Muscle layer of colon (tissue), 2 donors: ENCODE measurements around the gene PRR13.
"Not testable (repeated sequence)": the region's sequence is repeated elsewhere in the genome, so short reads cannot be mapped to it uniquely, and the experiment has no call there.

Experiments used
- H3K27ac ChIP-seq: one replicate; pipeline ENCODE4 v1.7.0; 2013; ENCODE audit warnings: low read depth, mild to moderate bottlenecking, low read length, moderate library complexity
- H3K27me3 ChIP-seq, 2 donors: one replicate each; pipeline ENCODE4 v1.7.0; 2013; ENCODE audit warnings: low read length in 2 of 2, mild to moderate bottlenecking in 2 of 2; ENCODE audit not compliant: insufficient read depth in 2 of 2, control insufficient read depth in 1 of 2
- H3K36me3 ChIP-seq: one replicate; pipeline ENCODE4 v1.7.0; 2013; ENCODE audit warnings: mild to moderate bottlenecking, low read length; ENCODE audit not compliant: insufficient read depth
- H3K4me1 ChIP-seq: one replicate; pipeline ENCODE4 v1.7.0; 2013; ENCODE audit warnings: mild to moderate bottlenecking, low read length; ENCODE audit not compliant: insufficient read depth
- H3K4me3 ChIP-seq, 2 donors: one replicate each; pipeline ENCODE4 v1.7.0; 2013; ENCODE audit warnings: low read length in 2 of 2, low read depth in 1 of 2, mild to moderate bottlenecking in 1 of 2, moderate library complexity in 1 of 2
- H3K9ac ChIP-seq: one replicate; pipeline ENCODE4 v1.7.0; 2013; ENCODE audit warnings: low read length
- H3K9me3 ChIP-seq: one replicate; pipeline ENCODE4 v1.7.0; 2013; ENCODE audit warnings: mild to moderate bottlenecking, low read length
- donor health status: abdominal sarcoma.
- donor health status: Adenocarcinoma of cecum.

The PRR13 gene

DNA sequence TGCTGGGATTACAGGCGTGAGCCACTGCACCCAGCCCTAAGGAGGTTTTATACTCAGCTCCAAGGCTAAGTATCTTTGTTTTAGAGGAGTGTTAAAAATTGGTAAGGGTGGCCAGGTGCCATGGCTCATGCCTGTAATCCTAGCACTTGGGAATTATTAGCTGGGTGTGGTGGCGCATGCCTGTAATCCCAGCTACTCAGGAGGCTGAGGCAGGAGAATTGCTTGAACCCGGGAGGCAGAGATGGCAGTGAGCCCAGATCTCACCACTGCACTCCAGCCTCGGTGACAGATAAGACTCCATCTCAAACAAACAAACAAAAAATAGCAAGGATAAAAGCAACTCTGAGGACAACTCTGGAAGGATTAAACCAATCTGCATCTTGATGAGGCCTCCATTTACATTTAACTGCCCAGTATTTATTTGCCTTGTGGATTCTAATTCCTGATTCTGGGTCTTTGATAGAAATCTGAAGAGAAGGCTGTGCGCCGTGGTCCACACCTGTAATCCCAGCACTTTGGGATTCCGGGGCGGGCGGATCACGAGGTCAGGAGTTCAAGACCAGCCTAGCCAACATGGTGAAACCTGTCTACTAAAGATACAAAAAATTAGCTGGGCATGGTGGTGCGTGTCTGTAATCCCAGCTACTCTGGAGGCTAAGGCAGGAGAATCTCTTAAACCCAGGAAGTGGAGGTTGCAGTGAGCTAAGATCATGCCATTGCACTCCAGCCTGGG is 3.2 kb downstream of the PRR13 start:
- peaks cover 16% of the 10 kb centered on the region for H3K4me1 ChIP-seq
- not testable (repeated sequence) for H3K27ac ChIP-seq, H3K4me3 ChIP-seq, H3K27me3 ChIP-seq, H3K9ac ChIP-seq, H3K9me3 ChIP-seq
- H3K36me3 ChIP-seq, result peaks cover 12% of the 10 kb centered on the region

DNA sequence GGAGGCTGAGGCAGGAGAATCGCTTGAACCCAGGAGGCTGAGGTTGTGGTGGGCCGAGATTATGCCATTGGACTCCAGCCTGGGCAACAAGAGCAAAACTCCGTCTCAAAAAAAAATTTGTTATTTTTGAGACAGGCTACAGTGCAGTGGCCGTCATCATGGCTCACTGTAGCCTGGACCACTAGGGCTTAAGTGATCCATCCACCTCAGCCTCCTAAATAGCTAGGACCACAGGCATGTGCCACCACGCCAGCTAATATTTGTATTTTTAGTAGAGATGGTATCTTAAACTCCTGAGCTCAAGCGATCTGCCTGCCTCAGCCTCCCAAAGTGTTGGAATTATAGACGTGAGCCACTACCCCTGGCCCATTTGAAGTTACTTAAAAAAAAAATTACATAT is 9.4 kb downstream of the PRR13 start:
- peaks cover 18% of the 10 kb centered on the region for H3K36me3 ChIP-seq
- H3K27me3 ChIP-seq, result no peaks in the 10 kb centered on the region
- no peaks in the 10 kb centered on the region for H3K9me3 ChIP-seq
- no peak overlapping the region for H3K9ac ChIP-seq
- peaks cover 24% of the 10 kb centered on the region for H3K4me1 ChIP-seq
- H3K27ac ChIP-seq, result no peak overlapping the region
- H3K4me3 ChIP-seq, result no peak overlapping the region

DNA sequence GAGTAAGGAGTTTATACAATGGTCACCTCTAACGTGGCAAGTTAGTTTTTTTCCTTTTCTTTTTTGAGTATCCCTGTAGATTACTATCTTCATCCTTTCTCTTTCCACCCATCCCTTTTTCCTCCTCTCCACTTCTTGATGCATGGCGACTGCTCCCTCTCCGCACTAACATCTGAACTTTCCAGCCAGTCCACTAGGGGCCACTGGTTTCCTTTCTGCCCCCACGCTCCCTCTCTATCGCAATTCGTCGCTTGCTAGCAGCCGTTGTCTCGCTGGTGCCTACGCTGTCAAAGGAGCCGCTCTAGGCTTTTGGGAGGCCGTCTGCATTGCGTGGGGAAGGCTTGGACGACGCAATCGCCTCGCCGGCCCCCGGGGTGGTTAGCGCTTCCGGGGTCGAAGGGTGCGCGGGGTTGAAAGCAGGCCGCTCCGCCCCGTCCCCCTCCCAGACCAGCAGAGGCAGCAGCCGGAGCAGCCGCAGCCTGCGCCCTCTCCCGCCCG is 10.2 kb downstream of the PRR13 start, which contains the start of gene PCBP2:
Gene PCBP2 (plus strand): TSS at position 442 of the 498 bp plus-strand sequence. CDS start 2,699 bp downstream, outside the sequence.
- Histone ChIP-seq H3K4me3 (peak within 1 kb of the TSS; percentile 76 to 96), H3K4me1 (peaks cover 24% of the 10 kb centered on the region), H3K36me3 (peaks cover 25% of the 10 kb centered on the region), H3K9ac (peak within 1 kb of the TSS; percentile 67), H3K27me3 (no peaks in the 10 kb centered on the region), H3K9me3 (no peaks in the 10 kb centered on the region), H3K27ac (peak within 1 kb of the TSS; percentile 100)

DNA sequence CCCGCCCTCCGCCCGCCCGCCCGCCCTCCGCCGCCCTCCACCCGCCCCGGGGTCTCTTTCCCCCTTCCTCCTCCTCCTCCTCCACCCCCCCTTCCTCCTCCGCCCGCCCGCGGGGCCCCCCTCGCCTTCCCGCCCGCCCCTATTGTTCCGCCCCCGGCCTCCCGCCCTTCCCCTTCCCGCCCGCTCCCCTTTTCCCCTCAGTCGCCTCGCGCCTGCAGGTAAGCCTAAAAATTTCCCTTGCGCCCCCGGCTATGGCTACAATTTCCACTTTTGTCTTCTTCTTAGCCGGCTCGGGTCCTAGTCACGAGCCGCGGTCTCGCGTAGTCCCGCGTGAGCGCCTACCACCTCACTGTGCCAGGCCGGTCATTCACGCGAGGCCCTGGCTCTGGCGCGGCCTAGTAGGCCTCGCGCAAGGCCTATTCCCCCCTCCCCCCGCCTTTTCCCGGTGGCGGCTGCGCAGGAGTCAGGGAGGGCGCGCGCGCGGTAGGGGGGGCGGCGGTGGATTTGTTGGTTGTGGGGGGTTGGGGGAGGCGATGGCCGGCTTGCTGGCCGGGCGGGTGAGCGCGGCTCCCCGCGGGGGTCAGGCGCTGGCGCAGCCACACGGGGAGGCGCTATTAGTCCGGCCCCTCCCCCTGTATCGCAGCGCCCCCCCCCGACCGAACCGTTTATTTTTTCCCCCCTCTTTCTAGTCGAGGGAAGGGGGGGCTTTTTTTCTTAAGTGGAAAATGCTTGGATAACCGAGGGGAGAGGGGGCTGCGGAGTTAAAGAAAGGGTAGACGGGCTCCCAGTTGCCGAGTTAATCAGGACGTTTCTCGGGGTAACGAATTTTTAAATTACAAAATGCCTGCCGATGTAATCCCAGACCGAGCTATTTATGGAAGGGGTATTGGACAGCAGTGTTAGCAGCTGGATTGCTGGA is 10.9 kb downstream of the PRR13 start:
- Histone ChIP-seq H3K27me3 (no peaks in the 10 kb centered on the region), H3K9ac (peak overlapping the region; percentile 67), H3K27ac (peak overlapping the region; percentile 100), H3K4me3 (peak overlapping the region; percentile 76 to 96), H3K36me3 (peaks cover 32% of the 10 kb centered on the region), H3K9me3 (no peaks in the 10 kb centered on the region), H3K4me1 (peaks cover 24% of the 10 kb centered on the region)

DNA sequence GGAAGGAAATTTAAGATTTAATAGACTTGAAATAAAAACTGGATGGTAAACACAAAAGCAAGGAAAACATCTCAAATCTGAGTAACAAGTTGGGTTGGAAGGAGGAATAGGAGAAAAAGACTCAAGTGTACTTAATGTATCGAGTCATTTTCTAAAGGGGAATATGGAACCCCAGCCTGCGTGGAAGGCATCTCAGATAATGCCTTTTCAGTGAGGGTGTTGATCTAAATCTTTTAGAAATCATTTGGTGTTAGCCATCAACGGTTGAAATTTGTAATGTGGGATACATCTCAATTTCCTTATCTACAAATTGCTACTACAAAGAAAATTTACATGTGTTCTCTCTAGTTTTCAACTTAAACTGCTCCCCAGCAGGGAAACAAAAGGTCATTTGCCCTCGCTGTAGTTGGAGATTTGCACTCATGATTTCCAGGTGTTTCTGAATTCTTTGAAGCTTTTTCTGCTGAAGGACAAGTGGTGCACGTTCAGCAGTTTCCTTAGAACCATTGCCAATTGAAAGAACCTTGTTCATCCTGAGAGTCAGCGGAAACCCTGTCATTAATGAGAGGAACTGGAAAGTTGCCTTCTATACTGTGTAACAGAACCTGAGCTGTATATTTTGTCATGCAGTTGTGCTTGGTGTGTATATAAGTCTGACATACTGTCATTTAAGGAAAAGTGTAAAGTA is 12.6 kb downstream of the PRR13 start:
- Histone ChIP-seq H3K36me3 (peaks cover 44% of the 10 kb centered on the region), H3K9me3 (no peaks in the 10 kb centered on the region), H3K4me3 (no peak overlapping the region), H3K4me1 (peaks cover 24% of the 10 kb centered on the region), H3K9ac (peak overlapping the region; percentile 67), H3K27me3 (no peaks in the 10 kb centered on the region), H3K27ac (no peak overlapping the region)

DNA sequence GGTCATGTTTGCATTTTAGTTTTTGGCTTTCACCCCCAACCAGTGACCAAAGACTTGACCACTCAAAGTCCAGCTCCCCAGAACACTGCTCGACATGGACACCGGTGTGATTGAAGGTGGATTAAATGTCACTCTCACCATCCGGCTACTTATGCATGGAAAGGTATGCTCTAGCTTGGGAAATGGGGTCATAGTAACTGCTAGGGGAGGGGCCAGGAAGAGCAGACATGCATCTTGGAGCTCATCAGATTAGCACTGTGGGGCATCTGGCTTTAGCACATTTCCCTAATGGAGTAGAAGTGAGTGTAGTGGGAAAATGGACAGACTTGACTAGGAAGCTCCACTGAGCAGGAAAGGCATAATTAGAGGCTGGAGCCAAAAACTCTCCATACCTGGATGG is 13.2 kb downstream of the PRR13 start:
- Histone ChIP-seq H3K36me3 (peaks cover 50% of the 10 kb centered on the region), H3K27ac (no peak overlapping the region), H3K4me3 (no peak overlapping the region), H3K9ac (no peak overlapping the region), H3K9me3 (no peaks in the 10 kb centered on the region), H3K27me3 (no peaks in the 10 kb centered on the region), H3K4me1 (peaks cover 24% of the 10 kb centered on the region)

DNA sequence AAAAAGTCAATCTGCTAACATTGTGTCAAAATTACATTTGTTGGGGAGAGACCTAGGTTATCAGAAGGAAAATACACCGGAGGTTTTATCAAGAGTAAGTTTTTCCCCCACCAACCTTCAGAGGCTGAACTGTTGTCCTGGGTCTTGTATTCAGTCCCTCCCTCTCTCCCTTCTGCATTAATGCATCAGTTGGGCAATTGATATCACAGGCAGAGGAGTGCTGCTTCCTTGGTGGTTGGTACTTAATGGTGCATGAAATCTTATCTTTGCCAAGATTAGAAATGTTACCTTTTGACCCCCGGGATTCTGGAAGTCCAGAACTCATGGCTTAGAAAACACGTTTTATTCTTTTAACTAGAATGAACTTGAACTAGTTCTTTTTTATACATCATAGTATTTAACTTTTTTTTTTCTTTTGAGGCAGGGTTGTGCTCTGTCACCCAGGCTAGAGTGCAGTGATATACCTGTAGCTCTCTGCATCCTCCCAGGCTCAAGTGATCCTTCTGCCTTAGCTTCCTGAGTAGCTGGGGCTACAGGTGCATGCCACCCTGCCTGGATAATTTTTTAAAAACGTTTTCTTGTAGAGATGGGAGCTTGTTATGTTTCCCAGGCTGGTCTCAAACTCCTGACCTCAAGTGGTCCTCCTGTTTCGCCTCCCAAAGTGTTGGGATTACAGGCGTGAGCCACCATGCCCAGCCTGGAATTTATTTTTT is 15.3 kb downstream of the PRR13 start:
- Histone ChIP-seq H3K4me1 (peaks cover 20% of the 10 kb centered on the region), H3K27me3 (no peaks in the 10 kb centered on the region), H3K27ac (no peak overlapping the region), H3K36me3 (peaks cover 71% of the 10 kb centered on the region), H3K9ac (no peak overlapping the region), H3K9me3 (no peaks in the 10 kb centered on the region), H3K4me3 (no peak overlapping the region)

DNA sequence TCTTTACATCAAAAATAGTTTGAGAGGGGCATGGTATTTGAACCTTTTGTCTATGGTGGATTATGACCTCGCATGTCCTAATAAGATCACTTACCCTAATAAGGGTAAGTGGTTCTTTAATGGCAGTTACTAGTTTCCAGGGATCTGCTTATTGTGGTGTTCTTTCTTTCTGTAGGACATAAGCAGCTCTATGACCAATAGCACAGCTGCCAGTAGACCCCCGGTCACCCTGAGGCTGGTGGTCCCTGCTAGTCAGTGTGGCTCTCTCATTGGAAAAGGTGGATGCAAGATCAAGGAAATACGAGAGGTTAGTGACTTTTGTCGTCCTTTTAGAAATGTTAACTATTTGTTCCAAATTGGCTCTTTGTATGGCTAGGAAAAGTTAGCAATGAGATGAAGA is 17.6 kb downstream of the PRR13 start:
- H3K4me3 ChIP-seq, result no peak overlapping the region
- no peak overlapping the region for H3K27ac ChIP-seq
- peaks cover 93% of the 10 kb centered on the region for H3K36me3 ChIP-seq
- peaks cover 7% of the 10 kb centered on the region for H3K4me1 ChIP-seq
- H3K9me3 ChIP-seq, result no peaks in the 10 kb centered on the region
- H3K9ac ChIP-seq, result no peak overlapping the region
- no peaks in the 10 kb centered on the region for H3K27me3 ChIP-seq

DNA sequence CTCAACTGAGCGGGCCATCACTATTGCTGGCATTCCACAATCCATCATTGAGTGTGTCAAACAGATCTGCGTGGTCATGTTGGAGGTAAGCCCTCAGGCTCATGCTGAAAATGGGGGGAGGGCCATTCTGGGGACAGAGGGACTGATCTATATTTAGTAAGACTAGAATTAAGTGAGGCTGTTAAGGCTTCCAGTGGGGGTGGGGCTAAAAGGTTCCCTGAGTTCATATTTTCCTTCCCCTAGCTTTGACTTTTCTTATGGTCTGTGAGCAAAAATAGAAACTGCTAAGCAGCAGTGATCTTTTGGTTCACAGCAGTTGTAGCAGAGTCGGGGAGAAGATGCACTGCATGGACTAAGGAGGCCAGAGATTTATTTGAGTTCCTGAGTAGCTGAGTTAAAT is 19.5 kb downstream of the PRR13 start:
- Histone ChIP-seq H3K27me3 (no peaks in the 10 kb centered on the region), H3K4me1 (no peaks in the 10 kb centered on the region), H3K27ac (no peak overlapping the region), H3K9me3 (no peaks in the 10 kb centered on the region), H3K4me3 (no peak overlapping the region), H3K36me3 (peaks cover 94% of the 10 kb centered on the region), H3K9ac (no peak overlapping the region)

DNA sequence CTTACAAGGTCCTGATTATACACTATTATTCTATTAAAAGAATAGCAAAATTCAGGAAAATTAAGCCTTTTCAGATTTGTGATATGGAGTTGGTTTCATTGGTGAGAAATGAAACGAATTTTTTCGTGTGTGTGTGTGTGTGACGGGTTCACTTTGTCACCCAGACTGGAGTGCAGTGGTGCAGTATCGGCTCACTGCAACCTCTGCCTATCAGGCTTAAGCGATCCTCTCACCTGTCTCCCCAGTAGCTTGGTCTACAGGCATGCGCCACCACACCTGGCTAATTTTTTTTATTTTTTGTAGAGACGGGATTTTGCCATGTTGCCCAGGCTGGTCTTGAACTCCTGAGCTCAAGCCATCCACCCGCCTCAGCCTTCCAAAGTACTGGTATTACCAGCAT is 20.1 kb downstream of the PRR13 start:
- no peaks in the 10 kb centered on the region for H3K4me1 ChIP-seq
- H3K9me3 ChIP-seq, result no peaks in the 10 kb centered on the region
- no peak overlapping the region for H3K4me3 ChIP-seq
- peaks cover 94% of the 10 kb centered on the region for H3K36me3 ChIP-seq
- no peaks in the 10 kb centered on the region for H3K27me3 ChIP-seq
- no peak overlapping the region for H3K27ac ChIP-seq
- no peak overlapping the region for H3K9ac ChIP-seq
